Smooth muscle cell (in vitro differentiated cells): ENCODE data around the gene MLIP. TPM values are rescaled to one million over a fixed set of nuclear protein-coding genes. Genes with fewer than 3 reads are reported as not detected.
"Not testable (repeated sequence)": the region's sequence is repeated elsewhere in the genome, so short reads cannot be mapped to it uniquely, and the experiment has no call there.

Experiments
- DNase-seq: peaks from one replicate; lab custom pipeline; 2025; ENCODE audit not compliant: unreplicated experiment; lab: John Stamatoyannopoulos, UW
- H2AFZ ChIP-seq: fragments of 200-600 bp; sonication (generic); 2 replicates; pipeline ENCODE4 v1.6.0; 2016; ENCODE audit warnings: antibody characterized with exemption, low read depth, mild to moderate bottlenecking
- H3F3A ChIP-seq: fragments of 200-600 bp; sonication (generic); 2 replicates; pipeline ENCODE4 v1.6.0; 2017; ENCODE audit warnings: antibody characterized with exemption, low read depth
- H3K27ac ChIP-seq: fragments of 200-600 bp; sonication (generic); 2 replicates; pipeline ENCODE4 v1.5.1; 2016; ENCODE audit warnings: low read depth, mild to moderate bottlenecking
- H3K27me3 ChIP-seq: fragments of 200-600 bp; sonication (generic); 2 replicates; pipeline ENCODE4 v1.6.1; 2016; ENCODE audit warnings: low read depth, mild to moderate bottlenecking
- H3K36me3 ChIP-seq: fragments of 200-600 bp; sonication (generic); 2 replicates; pipeline ENCODE4 v1.5.1; 2016; ENCODE audit warnings: low read depth
- H3K4me1 ChIP-seq: fragments of 200-600 bp; sonication (generic); 2 replicates; pipeline ENCODE4 v1.5.1; 2016; ENCODE audit warnings: low read depth
- H3K4me2 ChIP-seq: fragments of 200-600 bp; sonication (generic); 2 replicates; pipeline ENCODE4 v1.6.0; 2016; ENCODE audit warnings: mild to moderate bottlenecking
- H3K4me3 ChIP-seq: fragments of 200-600 bp; sonication (generic); 2 replicates; pipeline ENCODE4 v1.5.1; 2016; ENCODE audit warnings: mild to moderate bottlenecking
- H3K79me2 ChIP-seq: fragments of 200-600 bp; sonication (generic); 2 replicates; pipeline ENCODE4 v1.6.0; 2016; ENCODE audit warnings: low read depth, mild to moderate bottlenecking
- H3K9ac ChIP-seq: fragments of 200-600 bp; sonication (generic); 2 replicates; pipeline ENCODE4 v1.6.0; 2016; ENCODE audit warnings: low read depth
- H3K9me3 ChIP-seq: fragments of 200-600 bp; sonication (generic); replicated peaks from 2 replicates; pipeline ENCODE4 v1.5.1; 2016; ENCODE audit warnings: low read depth
- H4K20me1 ChIP-seq: fragments of 200-600 bp; sonication (generic); 2 replicates; pipeline ENCODE4 v1.6.0; 2016; ENCODE audit warnings: low read depth
- CTCF ChIP-seq: fragments of 200-600 bp; sonication (generic); IDR thresholded peaks from 2 replicates; pipeline ENCODE4 v1.5.1; 2017; ENCODE audit warnings: borderline replicate concordance, mild to moderate bottlenecking, antibody characterized with exemption; ENCODE audit not compliant: insufficient read depth, poor library complexity, severe bottlenecking
- WGBS: methylation state at CpG from one replicate; pipeline ENCODE4 v1.1.7; 2016; ENCODE audit warnings: low lambda C conversion rate; 5-methylcytosine and 5-hydroxymethylcytosine counted together
- polyA plus RNA-seq: library from polyadenylated mRNA; unstranded; fragments of >200 nt; fragmentation: Nextera tagmentation; extraction: Ambion mirVana; gene quantifications from 2 replicates; pipeline ENCODE4 v1.2.1, GENCODE V29; 2016
- total RNA-seq: library from RNA; depleted of rRNA; stranded (reverse); fragments of >200 nt; gene quantifications from 2 replicates; pipeline ENCODE4 v1.2.3, GENCODE V29; 2014

Gene MLIP
- total and polyA plus RNA-seq, 2 experiments from 2014 or later = not detected

GRCh38 chr6:54196905-54197304, 85.7 kb downstream of the MLIP start:
- Histone ChIP-seq H3K4me1 (no peaks in the 10 kb centered on the region), H2AFZ (no peak overlapping the region), H3K27ac (no peak overlapping the region), H3K9me3 (no peaks in the 10 kb centered on the region), H4K20me1 (no peaks in the 10 kb centered on the region), H3K27me3 (no peaks in the 10 kb centered on the region), H3F3A (peaks cover 11% of the 10 kb centered on the region), H3K9ac (no peak overlapping the region), H3K79me2 (no peaks in the 10 kb centered on the region), H3K36me3 (no peaks in the 10 kb centered on the region), H3K4me3 (no peak overlapping the region), H3K4me2 (no peak overlapping the region)
- DNase-seq = no peak
- TF ChIP-seq CTCF = no peak
- WGBS = 92% methylated on average over 3 of the region's 3 CpGs

DNA sequence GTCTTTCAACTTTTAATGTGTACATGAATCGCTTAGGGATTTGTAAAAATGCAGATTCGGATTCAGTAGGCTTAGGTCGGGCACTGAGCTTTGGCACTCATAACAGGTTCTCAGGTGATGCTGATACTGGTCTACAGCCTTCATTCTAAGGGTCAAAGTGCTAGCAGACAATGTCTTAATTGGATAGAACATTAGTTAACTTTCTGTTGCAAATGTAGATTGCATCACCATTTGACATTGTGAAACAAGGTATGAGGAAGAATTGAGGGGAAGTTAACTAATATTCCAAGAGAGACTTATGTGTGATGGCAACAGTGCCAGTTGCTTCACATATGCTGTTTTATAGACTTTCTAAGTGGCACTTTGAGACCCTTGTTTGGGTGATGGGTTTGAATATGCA, 86.9 kb downstream of the MLIP start:
- H4K20me1 ChIP-seq = no peaks in the 10 kb centered on the region
- no peak overlapping the region for H3K4me3 ChIP-seq
- TF ChIP-seq CTCF = no peak
- H3K9me3 ChIP-seq = no peaks in the 10 kb centered on the region
- no peak overlapping the region for H2AFZ ChIP-seq
- H3K27me3 ChIP-seq = no peaks in the 10 kb centered on the region
- no peak overlapping the region for H3K9ac ChIP-seq
- H3K36me3 ChIP-seq = no peaks in the 10 kb centered on the region
- H3K27ac ChIP-seq = no peak overlapping the region
- WGBS = 95% methylated on average over 3 of the region's 3 CpGs
- no peaks in the 10 kb centered on the region for H3K4me1 ChIP-seq
- DNase-seq = no peak
- no peaks in the 10 kb centered on the region for H3K79me2 ChIP-seq
- H3K4me2 ChIP-seq = no peak overlapping the region
- H3F3A ChIP-seq = peaks cover 11% of the 10 kb centered on the region

DNA sequence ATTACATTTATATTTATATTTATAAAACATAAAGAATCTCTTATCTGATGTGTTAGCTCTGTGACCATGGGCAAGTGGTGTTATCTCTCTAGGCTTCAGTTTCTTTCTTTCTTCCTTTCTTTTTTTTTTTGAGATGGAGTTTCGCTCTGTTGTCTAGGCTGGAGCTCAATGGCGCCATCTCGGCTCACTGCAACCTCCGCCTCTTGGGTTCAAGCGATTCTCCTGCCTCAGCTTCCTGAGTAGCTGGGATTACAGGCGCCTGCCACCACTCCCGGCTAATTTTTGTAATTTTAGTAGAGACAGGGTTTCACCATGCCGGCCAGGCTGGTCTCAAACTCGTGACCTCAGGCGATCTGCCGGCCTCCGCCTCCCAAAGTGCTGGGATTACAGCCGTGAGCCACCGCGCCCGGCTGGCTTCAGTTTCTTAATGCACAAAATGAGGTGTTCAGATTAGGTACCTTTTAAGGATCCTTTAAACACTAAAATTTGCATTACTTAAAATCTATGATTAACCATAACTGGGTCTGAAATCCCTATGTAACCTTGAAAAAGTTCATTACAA, 92.3 kb downstream of the MLIP start:
- not testable (repeated sequence) for H3K4me3 ChIP-seq, H3K4me1 ChIP-seq, DNase-seq, H3K27me3 ChIP-seq, H3K36me3 ChIP-seq, H3K4me2 ChIP-seq, H2AFZ ChIP-seq, H3K27ac ChIP-seq, H3K9ac ChIP-seq, H3F3A ChIP-seq, H4K20me1 ChIP-seq, H3K79me2 ChIP-seq, H3K9me3 ChIP-seq
- WGBS = 92% methylated on average over 16 of the region's 16 CpGs

- WGBS = 79% methylated on average over 2 of the region's 2 CpGs
- H3K36me3 ChIP-seq = no peaks in the 10 kb centered on the region
- H3K27me3 ChIP-seq = no peaks in the 10 kb centered on the region
- H3F3A ChIP-seq = no peaks in the 10 kb centered on the region
- TF ChIP-seq CTCF = no peak
- DNase-seq = no peak
- H3K4me2 ChIP-seq = no peak overlapping the region
- no peaks in the 10 kb centered on the region for H3K9me3 ChIP-seq
- H3K4me3 ChIP-seq = no peak overlapping the region
- no peaks in the 10 kb centered on the region for H3K79me2 ChIP-seq
- no peak overlapping the region for H3K9ac ChIP-seq
- H3K4me1 ChIP-seq = no peaks in the 10 kb centered on the region
- H2AFZ ChIP-seq = no peak overlapping the region
- H4K20me1 ChIP-seq = no peaks in the 10 kb centered on the region
- H3K27ac ChIP-seq = no peak overlapping the region
These were observed 93.8 kb downstream of the MLIP start for GRCh38 chr6:54204921-54205591.
